Myocyte (in vitro differentiated cells): ENCODE data around the gene RRAGD. TPM values are rescaled to one million over a fixed set of nuclear protein-coding genes. Genes with fewer than 3 reads are reported as not detected.

Experiments used
- DNase-seq: peaks from one replicate; pipeline ENCODE4 v3.0.0-alpha.2; 2012; ENCODE audit warnings: low read depth
- polyA plus RNA-seq: library from polyadenylated mRNA; unstranded; fragments of >200 nt; gene quantifications from one replicate; pipeline ENCODE4 v1.2.1, GENCODE V29; 2012; ENCODE audit warnings: missing spikeins
- total RNA-seq: library from RNA; depleted of rRNA; stranded (reverse); fragments of >200 nt; gene quantifications from 2 replicates; pipeline ENCODE4 v1.2.3, GENCODE V29; 2014

RRAGD gene
- 12.3 and 22.7 TPM in 2 replicates for total RNA-seq
- 3.4 TPM for polyA plus RNA-seq

- DNase-seq: peak; percentile 46
Observed at GRCh38 chr6:89412071-89413005, at the start of gene RRAGD. RRAGD (minus strand) TSS chr6:89412273; CDS start chr6:89411993, 280 bp downstream.

DNA sequence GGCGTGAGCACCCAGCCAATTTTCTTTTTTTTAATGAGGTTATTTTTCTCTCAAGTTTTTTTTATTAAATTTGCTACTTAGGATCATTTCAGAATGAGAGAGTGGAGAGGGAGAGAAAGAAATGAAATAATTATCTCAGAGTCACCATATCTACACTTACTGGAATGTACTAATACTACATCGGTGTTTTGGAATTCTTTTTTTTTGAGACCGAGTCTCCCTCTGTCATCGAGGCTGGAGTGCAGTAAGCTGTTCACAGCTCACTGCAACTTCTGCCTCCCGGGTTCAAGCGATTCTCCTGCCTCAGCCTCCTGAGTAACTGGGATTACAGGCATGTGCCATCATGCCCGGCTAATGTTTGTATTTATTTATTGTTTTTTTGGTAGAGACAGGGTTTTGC is 48.6 kb upstream of the RRAGD start:
- DNase-seq: no peak

DNA sequence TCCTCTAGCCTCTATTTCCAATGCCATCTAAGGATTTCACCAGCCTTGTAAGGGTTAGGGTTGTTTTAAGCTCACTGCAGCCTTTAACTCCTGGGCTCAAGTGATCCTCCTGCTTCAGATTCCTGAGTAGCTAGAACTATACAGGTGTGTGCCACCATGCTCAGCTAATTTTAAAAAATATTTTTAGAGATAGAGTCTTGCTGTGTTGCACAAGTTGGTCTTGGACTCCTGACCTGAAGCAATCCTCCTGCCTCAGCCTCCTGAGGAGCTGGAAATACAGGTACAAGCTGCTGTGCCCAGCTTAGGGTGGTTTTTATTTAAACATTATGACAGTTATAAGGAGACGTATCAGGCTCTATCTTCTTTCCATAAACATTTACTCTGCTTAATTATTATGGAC is 47.4 kb upstream of the RRAGD start:
- no peak for DNase-seq

DNA sequence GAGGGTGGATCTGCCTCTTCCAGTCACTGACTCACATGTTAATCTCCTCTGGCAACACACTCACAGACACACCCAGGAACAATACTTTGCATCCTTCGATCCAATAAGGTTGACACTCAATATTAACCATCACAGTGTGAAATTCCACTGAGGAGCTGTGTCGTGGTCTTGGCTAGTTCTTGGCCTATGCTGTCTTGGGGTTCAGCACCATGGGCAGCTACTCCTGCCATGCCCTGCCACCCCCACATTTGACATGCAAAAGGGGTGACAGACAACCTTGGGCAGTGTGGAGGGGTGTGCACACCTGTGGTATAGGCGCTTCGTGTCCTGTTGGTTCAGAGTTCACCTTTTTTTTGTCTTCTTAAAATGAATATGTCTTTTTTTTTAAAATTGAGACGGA is 46.6 kb upstream of the RRAGD start:
- DNase-seq: no peak

DNA sequence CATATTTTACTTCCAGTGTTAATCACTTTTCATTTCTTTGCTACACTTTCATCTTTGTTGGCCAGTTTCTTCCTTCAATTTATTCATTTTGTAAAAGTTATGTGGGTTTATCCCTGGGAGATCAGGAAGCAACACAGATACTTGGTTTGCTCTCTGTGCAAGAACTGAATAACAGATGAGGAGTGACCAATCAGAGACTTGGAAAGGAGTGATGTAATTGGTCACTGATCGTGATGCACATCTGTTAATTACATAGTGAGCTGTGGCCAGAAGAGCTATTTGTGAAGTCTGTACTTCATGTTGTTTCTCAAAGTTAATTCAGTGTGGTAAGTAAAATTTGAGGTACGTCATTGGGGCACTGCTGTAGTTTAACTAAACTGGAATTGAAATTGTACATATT is 42.2 kb upstream of the RRAGD start:
- no peak for DNase-seq

DNA sequence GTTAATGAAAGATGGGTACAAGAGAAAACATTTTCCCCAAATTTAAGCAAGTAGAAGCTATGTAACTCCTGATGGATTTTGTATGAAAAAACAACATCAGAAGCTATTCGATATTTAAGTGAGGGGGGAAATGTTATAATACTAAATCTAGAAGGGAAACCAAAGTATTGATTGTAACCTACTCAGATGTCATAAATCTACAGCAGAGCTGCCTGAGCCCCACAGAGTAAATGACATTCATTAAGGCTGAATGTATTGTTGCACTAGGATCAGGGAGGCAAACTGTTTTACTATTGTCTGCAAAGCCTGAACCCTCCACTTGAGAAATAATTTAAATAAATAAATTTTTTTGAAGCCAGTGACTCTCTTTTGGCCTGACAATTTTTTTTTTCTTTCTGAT is 40.2 kb upstream of the RRAGD start:
- DNase-seq: no peak

GRCh38 chr6:89449193-89449592 is 37.1 kb upstream of the RRAGD start:
- no peak for DNase-seq

DNA sequence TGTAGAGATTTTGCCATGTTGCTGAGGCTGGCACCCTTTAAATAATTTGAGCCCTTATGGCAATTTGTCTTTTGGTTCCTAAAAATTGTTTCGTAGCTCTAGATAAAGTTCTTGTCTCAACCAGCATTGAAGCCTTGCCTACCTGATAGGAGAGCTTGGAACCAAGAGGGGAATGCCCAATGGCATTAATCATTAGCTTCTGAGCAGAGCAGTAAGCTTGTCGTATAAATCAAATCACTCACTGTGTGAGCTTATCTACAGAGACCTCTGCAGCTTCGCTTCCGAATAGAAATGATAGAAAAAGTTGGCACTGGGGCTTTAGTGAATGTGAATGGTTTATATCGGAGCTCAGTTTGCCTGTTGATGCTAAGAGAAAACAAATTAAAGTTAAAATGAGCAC is 31.6 kb upstream of the RRAGD start:
- DNase-seq: no peak

- no peak for DNase-seq
Observed at GRCh38 chr6:89440200-89440599, 28.1 kb upstream of the RRAGD start.

DNA sequence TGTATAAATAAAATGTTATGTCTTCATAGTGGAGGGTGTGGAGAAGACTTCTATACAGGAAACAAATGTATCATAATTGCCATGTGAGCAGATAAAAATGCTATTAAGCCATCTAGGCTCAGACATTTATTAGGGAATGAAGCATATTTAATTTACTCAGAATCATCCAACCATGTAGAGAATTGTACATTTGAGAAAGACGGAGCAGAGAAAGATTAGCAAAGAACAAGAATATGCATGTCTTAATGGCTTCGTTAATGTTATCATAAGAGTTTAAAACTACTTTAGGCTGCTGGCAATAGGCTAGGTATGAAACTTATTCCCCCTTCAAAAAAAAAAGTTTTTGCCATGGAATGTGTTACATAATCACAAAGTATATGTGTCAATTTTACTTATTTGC is 26.9 kb upstream of the RRAGD start:
- DNase-seq: no peak

DNA sequence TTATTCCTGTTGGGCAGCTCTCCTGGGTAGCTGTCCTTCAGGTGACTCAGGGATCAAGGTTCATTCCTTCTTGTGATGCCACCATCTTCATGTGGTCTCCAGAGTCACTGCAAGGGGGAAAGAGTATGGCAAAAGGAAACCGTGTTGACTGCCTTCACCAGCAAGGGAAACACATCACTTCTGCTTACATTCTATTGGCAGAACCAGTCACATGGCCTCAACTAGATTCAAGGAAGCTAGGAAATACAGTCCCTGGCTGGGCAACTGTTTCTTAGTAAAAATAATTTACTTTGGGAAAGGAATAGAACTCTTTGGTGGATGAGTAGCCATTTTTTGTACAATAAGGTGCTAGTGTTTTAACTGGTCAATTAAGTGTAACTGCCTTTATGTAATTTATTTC is 26.2 kb upstream of the RRAGD start:
- no peak for DNase-seq

GRCh38 chr6:89436226-89436625 is 24.2 kb upstream of the RRAGD start:
- no peak for DNase-seq

GRCh38 chr6:89434954-89435353 is 22.9 kb upstream of the RRAGD start:
- DNase-seq: no peak

GRCh38 chr6:89434150-89434499 is 22.1 kb upstream of the RRAGD start:
- DNase-seq: no peak

GRCh38 chr6:89433252-89434149 is 21.4 kb upstream of the RRAGD start:
- DNase-seq: no peak

- peak; percentile 45 for DNase-seq
Observed at GRCh38 chr6:89432875-89433251, 20.8 kb upstream of the RRAGD start, which contains the start of gene ANKRD6. ANKRD6 (plus strand) TSS chr6:89433152; CDS start chr6:89566977, 133,825 bp downstream.

DNA sequence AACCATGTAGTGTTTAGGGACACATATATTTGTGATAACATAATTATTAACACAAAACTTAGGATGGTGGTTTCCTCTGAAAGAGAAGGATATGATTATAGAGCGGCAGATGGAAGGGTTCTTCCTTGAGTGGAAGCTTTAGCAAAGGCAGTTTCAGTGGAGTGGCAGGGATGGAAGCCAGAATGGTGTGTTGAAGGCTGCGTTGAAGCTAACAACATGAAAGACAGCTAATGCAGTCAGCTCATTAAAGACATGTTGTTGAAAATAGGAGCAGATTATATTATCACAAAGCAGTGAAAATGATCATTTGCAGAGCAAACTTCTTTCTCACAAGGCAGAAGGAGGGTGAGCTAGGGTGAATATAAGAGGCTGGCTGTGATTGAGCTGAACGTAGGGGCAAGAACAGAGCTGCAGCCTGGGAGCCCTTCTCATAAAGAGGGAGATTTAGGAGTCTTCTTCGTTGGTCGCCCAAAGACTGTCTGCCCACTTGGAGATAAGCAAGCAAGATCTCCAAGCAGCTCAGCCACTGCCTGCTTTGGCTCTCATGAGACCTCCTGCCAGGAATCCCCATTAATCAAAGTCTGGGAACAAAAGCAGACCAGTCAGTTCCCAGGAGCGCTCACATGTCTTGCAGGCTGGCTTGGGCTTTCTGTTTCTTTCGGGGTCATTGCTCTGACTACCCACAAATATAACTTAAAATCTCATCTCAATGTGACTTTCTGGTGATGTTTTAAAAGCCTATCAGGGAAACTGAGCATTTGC is 18.3 kb upstream of the RRAGD start:
- DNase-seq: no peak

DNA sequence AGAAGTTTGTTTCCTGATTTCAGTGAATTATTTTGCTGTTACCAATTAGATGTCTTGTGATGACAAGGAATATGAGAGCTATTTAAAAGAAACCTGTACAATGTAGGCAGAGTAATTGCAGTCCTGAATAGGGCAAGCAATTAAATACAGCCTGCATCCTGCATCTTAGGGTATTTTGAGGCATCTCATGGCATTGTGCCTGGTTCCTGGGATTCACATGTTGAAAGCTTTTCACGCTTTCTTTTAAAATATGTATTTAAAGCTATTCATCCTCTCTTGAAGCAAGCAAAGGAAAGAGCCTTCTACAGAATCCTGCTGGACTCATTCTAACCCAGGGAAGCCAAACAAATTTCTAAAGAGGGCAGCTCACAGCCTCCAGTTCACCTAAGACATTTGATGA is 4.7 kb upstream of the RRAGD start:
- DNase-seq: no peak

DNA sequence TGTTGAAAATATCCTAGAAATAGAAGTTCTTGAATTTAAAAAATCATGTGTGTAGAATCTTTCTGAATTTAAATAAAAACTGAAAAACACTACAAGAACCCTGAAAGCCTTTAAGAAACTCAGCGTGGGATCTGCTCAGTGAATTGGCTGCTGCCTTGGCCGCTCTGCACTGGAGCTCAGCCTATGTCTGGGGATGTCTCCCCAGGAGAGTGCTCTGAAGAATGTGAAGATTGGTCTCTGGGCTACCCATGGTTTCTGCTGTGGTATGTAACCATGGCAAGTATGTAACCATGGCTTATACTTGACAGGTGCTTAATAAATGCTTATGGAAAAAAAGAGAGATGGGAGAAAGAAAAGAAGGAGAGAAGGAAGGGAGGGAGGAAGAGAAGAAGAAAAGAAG is 3.1 kb upstream of the RRAGD start:
- peak; percentile 48 for DNase-seq

DNA sequence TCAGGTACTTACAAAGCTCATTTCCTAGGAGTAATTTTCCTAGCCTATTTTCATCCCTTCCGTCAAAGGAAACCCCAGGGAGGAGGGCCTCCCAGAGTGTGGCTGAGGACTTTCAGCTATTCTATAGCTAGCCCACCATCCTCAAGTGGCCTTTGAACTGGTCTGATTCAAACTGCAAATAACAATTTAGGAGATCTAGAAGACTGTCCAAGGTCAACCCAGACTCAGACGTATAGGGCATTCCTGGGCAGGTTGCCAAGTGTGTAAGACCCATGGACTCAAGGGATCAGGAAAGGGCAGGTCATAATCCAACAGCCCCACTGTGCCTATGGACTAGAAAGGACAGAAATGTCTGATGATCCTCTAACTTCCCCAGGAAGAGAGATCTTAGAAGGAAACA is 2.1 kb upstream of the RRAGD start:
- no peak for DNase-seq

DNA sequence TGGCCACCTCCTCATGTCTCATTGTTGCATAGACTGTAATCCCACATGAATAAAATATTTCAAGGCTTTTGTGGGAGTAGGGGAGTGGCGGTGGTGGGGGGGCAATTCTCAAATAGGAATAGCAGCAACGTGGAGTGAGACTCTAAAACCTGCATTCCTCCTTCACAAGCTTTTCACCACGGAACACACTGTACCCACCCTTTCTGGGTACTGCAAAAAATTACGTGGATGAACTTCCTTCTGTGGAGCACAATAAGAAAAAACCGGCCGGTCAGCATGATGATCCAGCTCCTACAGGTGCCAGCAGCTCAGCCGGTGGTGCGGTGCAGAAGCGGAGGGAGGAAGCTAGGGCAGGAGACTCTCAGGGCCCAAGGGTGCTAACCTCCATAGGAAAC is 930 bp upstream of the RRAGD start:
- DNase-seq: no peak
